ENCODE data around the gene CCDC40. TPM values are rescaled to one million over a fixed set of nuclear protein-coding genes. Genes with fewer than 3 reads are reported as not detected.

CCDC40 gene
- total RNA-seq, 2 experiments from 2014 or later = not detected

- ChIA-PET CTCF (ENCODE audit: unreplicated experiment) (no interaction called here), POLR2A (no interaction called here)
- no peaks in the 10 kb centered on the region for H3K79me2 ChIP-seq (ENCODE audit: insufficient read depth, low read depth, low read length)
- H3K36me3 ChIP-seq (ENCODE audit: insufficient read depth, low read length) = no peaks in the 10 kb centered on the region
- intact Hi-C loops (cut with micrococcal nuclease; ENCODE audit: unreplicated experiment) = no loop called here
- no peak for DNase-seq (ENCODE audit: low spot score)
- H3K4me3 ChIP-seq (ENCODE audit: low read depth, low read length, poor library complexity, severe bottlenecking) = no peak overlapping the region
- no TSS peak for BruUV-seq (replicated peaks)
- H3K4me2 ChIP-seq (ENCODE audit: low read length) = no peak overlapping the region
- H3K9me3 ChIP-seq (ENCODE audit: low read length) = no peaks in the 10 kb centered on the region
- no peak overlapping the region for H3K27ac ChIP-seq (ENCODE audit: low read depth, low read length, poor library complexity, severe bottlenecking)
- no peaks in the 10 kb centered on the region for H3K4me1 ChIP-seq (ENCODE audit: insufficient read depth, low read length, poor library complexity, severe bottlenecking)
- no peaks in the 10 kb centered on the region for H4K20me1 ChIP-seq (ENCODE audit: insufficient read depth, low read length)
- TF ChIP-seq CTCF (conservative IDR thresholded peaks at IDR 0.05; ENCODE audit: low read length) (no peak), EZH2phosphoT487 (IDR thresholded peaks at IDR 0.05; ENCODE audit: borderline replicate concordance, low read depth, low read length) (no peak)
- no peaks in the 10 kb centered on the region for H3K9me2 ChIP-seq (ENCODE audit: insufficient read depth, low read length)
- no peak overlapping the region for H2AFZ ChIP-seq (ENCODE audit: low read length)
Observed at GRCh38 chr17:80008848-80009247, 27.6 kb upstream of the CCDC40 start.

DNA sequence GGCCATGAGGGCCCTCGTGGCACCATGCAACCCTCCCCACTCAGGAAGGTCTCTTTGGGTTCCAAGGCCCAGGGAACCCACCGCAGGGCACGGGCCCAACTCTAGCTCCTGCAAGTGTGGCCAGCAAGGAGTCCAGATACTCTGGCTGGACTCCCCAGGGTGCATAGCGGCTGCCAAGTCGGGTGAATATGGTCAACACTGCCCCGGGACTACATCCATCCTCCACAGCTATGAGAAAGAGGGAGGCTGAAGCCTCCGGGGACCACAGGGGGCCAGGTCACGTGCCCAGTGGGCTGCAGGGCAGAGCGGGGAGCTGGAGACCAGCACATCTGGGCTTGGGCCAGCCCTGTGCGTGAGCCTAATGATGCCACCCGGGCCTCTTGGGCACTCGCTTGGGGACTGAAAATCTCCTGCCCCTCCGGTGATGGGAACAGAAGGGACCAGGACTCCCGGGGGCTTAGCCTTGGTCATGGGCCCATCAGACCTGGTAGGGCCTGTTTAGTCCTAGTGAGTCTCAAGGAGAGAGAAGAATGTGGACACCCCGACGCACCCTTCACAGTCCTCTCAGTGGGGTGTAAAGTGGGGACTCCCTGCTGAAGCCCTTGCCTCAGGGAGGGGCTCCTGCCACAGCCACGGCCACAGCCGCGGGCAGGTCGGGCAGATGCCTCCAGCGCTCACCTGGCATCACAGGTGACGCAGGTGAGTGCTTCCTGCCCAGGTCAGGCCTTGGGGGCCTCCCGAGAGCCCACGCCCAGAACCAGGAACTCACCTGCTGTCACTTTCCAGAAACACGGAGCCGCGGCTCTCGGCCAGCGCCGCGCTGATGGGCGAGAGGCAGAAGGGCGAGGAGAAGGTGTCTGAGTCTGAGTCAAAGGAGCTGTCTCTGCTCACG, 26.8 kb upstream of the CCDC40 start:
- no peaks in the 10 kb centered on the region for H3K36me3 ChIP-seq (ENCODE audit: insufficient read depth, low read length)
- H3K4me1 ChIP-seq (ENCODE audit: insufficient read depth, low read length, poor library complexity, severe bottlenecking) = no peaks in the 10 kb centered on the region
- H4K20me1 ChIP-seq (ENCODE audit: insufficient read depth, low read length) = no peaks in the 10 kb centered on the region
- ChIA-PET POLR2A (no interaction called here), CTCF (ENCODE audit: unreplicated experiment) (interaction anchor here (0.6 kb wide), 1 partner anchor 53 kb away, joined by 3 read pairs; no protein-coding TSS in a partner anchor)
- H3K27ac ChIP-seq (ENCODE audit: low read depth, low read length, poor library complexity, severe bottlenecking) = no peak overlapping the region
- no peak overlapping the region for H2AFZ ChIP-seq (ENCODE audit: low read length)
- intact Hi-C loops (cut with micrococcal nuclease; ENCODE audit: unreplicated experiment) = no loop called here
- H3K79me2 ChIP-seq (ENCODE audit: insufficient read depth, low read depth, low read length) = no peaks in the 10 kb centered on the region
- TF ChIP-seq CTCF (conservative IDR thresholded peaks at IDR 0.05; ENCODE audit: low read length) (no peak), EZH2phosphoT487 (IDR thresholded peaks at IDR 0.05; ENCODE audit: borderline replicate concordance, low read depth, low read length) (no peak)
- H3K4me3 ChIP-seq (ENCODE audit: low read depth, low read length, poor library complexity, severe bottlenecking) = no peak overlapping the region
- DNase-seq (ENCODE audit: low spot score) = no peak
- H3K9me2 ChIP-seq (ENCODE audit: insufficient read depth, low read length) = no peaks in the 10 kb centered on the region
- no TSS peak for BruUV-seq (replicated peaks)
- no peaks in the 10 kb centered on the region for H3K9me3 ChIP-seq (ENCODE audit: low read length)
- no peak overlapping the region for H3K4me2 ChIP-seq (ENCODE audit: low read length)

GRCh38 chr17:80010283-80010858, 26.1 kb upstream of the CCDC40 start:
- no peaks in the 10 kb centered on the region for H3K9me3 ChIP-seq (ENCODE audit: low read length)
- H3K9me2 ChIP-seq (ENCODE audit: insufficient read depth, low read length) = no peaks in the 10 kb centered on the region
- no peak overlapping the region for H3K4me2 ChIP-seq (ENCODE audit: low read length)
- TF ChIP-seq CTCF (conservative IDR thresholded peaks at IDR 0.05; ENCODE audit: low read length) (no peak), EZH2phosphoT487 (IDR thresholded peaks at IDR 0.05; ENCODE audit: borderline replicate concordance, low read depth, low read length) (no peak)
- H3K79me2 ChIP-seq (ENCODE audit: insufficient read depth, low read depth, low read length) = no peaks in the 10 kb centered on the region
- H3K4me3 ChIP-seq (ENCODE audit: low read depth, low read length, poor library complexity, severe bottlenecking) = no peak overlapping the region
- POLR2A ChIA-PET = no interaction called here
- CTCF ChIA-PET (ENCODE audit: unreplicated experiment) = interaction anchor here (0.6 kb wide), 1 partner anchor 54 kb away, joined by 3 read pairs; no protein-coding TSS in a partner anchor
- H4K20me1 ChIP-seq (ENCODE audit: insufficient read depth, low read length) = no peaks in the 10 kb centered on the region
- BruUV-seq (replicated peaks) = no TSS peak
- H3K36me3 ChIP-seq (ENCODE audit: insufficient read depth, low read length) = no peaks in the 10 kb centered on the region
- intact Hi-C loops (cut with micrococcal nuclease; ENCODE audit: unreplicated experiment) = no loop called here
- no peak overlapping the region for H3K27ac ChIP-seq (ENCODE audit: low read depth, low read length, poor library complexity, severe bottlenecking)
- H3K4me1 ChIP-seq (ENCODE audit: insufficient read depth, low read length, poor library complexity, severe bottlenecking) = no peaks in the 10 kb centered on the region
- DNase-seq (ENCODE audit: low spot score) = no peak
- no peak overlapping the region for H2AFZ ChIP-seq (ENCODE audit: low read length)
